Activated CD8-positive, alpha-beta memory T cell treated with anti-CD3 and anti-CD28 coated beads for 4 hours (primary cell): ENCODE measurements around the gene HOMER2.

Experiments
- DNase-seq, 2 donors: peaks; one replicate each; pipeline ENCODE4 v3.0.0-alpha.2; 2020; ENCODE audit warnings: low read depth in 2 of 2

The HOMER2 gene

GRCh38 chr15:82858932-82859331 is 93.6 kb downstream of the HOMER2 start:
- no peak for DNase-seq

- no peak for DNase-seq
Observed at GRCh38 chr15:82856397-82857170, 95.9 kb downstream of the HOMER2 start.

DNA sequence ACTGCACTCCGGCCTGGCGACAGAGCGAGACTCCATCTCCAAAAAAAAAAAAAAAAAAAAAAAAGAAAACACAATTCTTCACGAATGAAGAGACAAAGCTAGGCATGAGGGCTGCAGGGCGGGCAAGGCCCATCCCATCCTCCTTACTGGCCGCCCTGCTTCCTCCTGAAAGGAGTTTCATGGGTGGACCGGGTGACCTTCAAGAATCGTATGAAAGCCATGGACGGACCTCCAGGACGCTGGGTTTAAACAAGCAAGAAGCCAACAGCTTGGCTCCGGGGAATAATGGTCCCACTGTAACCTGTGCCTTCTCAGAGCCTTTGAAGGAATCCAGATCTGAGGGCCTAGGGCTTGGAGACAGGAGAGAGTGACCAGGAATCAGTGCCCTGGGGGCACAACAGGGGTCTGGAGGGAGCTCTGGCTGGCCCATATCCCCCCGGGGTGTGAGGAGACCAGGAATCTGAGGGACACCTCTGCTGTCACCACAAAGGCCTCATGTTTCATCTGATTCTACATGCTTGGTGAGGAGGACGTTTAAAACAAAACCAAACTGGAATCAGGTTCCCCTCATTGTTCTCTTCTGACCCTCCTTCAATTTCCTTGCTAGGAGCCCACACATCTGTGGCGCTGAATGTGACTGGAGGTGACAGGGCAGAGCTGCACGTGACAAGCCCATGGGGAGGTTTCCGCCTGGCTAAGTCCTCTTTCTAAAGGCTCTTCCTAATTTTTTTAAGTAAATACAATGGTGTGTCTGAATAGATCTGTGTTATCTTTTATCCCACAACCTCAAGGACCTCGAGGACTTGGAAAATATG is 97.0 kb downstream of the HOMER2 start:
- no peak for DNase-seq

- no peak for DNase-seq
Observed at GRCh38 chr15:82854554-82854953, 98.0 kb downstream of the HOMER2 start.

DNA sequence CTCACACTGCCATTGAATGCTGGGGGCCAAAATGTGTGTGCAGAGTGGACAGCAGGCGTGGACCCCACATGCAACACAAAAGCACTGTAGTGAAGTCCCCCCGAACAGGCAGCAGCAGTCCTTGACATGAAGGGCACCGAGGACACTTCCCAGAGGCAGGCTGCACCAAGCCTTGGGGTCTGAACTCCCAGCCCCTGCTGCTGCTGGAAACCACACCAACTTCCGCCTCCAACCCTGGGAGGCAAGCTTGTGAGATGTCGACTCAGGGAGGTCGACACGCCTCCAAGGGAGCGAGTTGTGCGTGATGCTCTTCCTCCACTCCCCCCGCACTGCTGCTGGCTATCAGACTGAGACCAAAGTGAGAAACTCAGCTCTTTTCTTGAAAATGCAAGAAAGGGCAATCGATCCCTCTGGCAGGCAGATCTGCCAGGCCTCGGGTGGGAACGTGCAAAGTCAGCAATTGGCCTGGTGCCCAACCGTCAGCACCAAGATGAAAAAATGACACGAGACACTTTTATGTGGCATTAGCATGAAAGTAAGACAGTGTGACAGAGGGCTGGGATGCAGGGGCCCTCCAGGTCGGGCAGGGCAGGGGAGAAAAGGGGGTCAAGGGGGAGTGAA is 99.5 kb downstream of the HOMER2 start:
- no peak for DNase-seq

GRCh38 chr15:82851981-82852511 is 100.5 kb downstream of the HOMER2 start:
- no peak for DNase-seq

- DNase-seq, result no peak
Observed at GRCh38 chr15:82851306-82851850, 101.1 kb downstream of the HOMER2 start.

DNA sequence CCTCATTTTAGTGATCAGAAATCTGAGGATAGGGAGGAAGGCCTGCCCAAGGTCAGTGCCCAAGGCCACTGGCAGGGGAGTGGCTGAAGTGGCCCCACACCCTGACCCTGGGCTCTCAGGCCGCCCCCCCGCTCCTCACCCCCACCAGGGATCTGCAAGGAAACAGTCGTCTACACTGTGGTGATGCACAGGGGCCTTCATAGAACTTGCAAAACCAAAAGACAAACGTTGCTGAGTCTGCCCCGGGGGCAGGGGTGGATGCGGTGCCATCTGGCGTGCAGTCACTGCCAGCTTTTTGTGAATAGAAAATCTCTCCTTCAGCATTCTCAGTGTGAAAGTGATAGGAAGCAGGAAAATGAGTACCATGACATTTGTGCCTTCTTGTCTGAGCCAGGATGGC is 101.8 kb downstream of the HOMER2 start:
- DNase-seq, result no peak

DNA sequence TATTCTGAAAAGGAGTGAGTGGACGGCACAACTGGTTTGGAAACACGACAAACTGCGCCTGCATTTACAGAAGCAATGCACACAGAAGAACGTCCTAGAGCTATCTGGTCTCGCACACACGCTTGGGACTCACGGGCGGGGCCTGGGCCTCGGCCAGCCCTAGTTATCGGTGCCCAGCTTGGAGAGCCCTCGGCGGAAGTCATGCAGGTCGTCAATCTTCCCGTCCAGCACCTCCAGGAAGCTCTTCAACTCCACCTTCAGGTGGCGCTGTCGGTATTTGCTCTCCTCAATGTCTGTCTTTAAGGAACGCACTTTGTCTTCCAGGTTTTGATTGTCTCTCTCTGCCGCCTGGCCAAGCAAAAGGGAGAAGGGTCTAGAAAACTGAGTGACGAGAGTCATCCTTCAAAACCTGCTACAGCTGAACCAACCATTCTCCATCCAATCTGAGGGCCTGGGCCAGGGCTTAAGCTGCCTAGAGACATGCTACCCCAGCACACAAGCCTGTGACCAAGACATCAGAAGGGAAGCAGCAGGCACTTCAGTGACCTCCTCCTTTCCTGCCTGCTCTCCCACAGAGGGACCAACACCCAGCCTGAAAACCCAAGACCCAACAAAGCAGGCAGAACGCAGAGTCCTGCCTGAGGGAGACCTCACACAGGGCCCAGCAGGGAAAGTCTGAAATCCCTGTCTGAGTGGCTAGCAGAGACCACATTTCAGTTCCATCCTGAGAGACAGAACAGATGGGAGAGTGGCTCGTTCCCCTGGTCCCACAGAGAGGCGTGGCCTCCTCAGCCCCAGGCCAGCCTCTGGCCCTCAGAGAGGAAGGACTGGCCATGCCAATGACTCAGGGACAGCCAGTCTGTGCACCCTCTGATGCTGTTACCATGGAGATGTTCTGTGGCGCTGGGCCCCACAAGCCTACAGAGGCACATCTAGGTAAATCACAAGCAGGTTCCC is 102.7 kb downstream of the HOMER2 start:
- DNase-seq, result no peak

DNA sequence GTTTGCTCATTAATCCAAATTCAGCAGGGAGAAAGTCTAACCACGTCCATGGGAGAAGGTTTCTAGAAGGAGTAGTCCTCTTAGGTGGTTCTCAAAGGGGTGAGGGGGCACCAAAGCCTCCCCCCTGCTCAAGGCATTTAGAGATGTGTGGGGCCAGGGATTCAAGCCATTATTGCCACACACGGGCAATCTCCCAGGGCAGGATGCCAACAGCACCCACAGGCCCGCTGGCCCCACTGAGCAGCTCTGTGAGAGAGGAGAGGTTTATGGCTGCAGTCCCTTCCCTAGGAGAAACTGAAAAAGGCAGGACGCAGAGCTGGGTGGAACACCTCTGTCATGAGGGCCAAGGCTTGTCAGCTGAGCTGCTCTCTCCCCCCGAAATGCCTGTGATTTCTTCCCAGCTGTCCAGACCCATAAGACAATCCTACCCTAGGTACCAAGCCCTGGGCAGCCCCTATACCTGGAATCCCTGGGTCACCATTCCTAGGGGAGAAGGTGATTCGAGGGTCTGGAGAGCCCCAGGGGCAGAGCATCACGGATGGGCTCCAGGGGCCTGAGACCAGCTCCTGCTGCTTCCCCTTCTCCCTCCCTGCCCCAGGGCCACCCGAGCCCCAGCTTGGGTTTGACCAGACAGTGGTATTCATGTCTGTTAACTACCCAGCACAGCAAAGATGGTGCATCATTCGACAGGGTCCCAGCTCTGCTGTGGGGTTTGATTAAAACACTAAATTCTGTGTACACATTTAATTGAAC is 104.1 kb downstream of the HOMER2 start:
- DNase-seq, result no peak

GRCh38 chr15:82847703-82848102 is 104.8 kb downstream of the HOMER2 start:
- DNase-seq, result no peak

GRCh38 chr15:82846621-82847020 is 105.9 kb downstream of the HOMER2 start:
- no peak for DNase-seq

DNA sequence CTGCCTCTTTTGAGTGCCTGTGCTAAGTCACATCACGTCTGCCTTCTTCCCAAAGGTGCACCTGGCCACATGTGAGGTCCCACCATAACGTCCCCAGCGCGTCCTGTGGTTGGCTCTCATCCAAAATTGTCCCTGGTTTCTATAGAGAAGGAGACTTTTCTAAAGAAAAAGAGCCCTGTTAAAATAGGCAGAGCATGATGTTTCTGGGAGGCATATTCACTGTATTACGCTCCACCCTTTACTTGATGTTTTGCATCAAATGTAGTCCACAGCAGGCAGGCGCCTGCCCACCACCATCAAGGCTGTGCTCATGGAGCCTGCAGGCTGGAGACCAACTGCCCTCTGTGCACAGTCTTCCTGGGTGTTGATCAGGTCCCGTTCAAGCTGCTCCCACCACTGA is 106.8 kb downstream of the HOMER2 start:
- DNase-seq, result no peak

- DNase-seq, result no peak
Observed at GRCh38 chr15:82843566-82843965, 109.0 kb downstream of the HOMER2 start.

GRCh38 chr15:82840166-82840565 is 112.4 kb downstream of the HOMER2 start:
- DNase-seq, result no peak

- DNase-seq, result no peak
Observed at GRCh38 chr15:82839136-82839535, 113.4 kb downstream of the HOMER2 start.

GRCh38 chr15:82838096-82838735 is 114.3 kb downstream of the HOMER2 start:
- no peak for DNase-seq

DNA sequence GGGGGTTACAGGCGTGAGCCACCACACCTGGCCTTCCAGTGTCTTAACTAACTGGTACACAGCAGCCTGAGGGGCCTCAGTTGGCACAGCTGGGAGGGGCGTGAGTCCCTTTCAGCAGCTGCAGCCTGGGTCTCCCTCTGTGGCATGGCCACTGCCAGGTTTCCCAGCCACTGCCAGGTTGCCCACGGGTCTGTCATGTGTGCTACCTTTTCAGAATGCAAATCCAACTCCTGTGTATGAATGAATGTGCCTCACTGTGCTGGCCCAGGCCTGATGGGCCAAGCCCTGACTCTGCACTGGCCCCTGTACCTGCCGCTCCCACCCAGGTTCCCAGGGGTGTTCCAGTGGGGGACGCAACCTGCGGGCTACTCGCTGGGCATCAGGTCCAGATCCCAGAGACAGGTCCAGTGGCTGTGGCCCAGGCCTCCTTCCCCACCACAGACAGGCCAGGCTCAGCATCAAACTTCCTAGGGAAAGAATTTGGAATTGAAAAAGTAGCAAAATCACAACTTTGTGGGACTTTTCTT is 117.1 kb downstream of the HOMER2 start:
- DNase-seq, result no peak

DNA sequence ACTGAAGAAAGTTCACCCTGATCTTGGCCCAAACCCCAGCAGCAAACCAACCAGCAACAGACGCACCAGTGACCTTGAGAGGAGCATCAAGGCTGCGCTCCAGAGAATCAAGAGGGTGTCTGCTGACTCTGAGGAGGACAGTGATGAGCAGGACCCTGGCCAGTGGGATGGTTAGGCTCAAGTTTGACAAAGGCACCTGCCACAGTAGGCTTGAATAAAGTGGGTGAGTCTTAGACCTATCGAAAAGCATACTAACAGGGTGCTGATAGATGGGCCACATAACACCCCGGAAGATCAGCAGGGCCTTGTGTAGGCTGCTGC is 119.2 kb downstream of the HOMER2 start:
- DNase-seq, result no peak
